Neural progenitor cell (in vitro differentiated cells): Measurements from ENCODE around the gene CD74. TPM values are rescaled to one million over a fixed set of nuclear protein-coding genes. Genes with fewer than 3 reads are reported as not detected.

Experiments used
- DNase-seq: peaks from one replicate; pipeline ENCODE4 v3.0.0-alpha.2; 2016; ENCODE audit warnings: low spot score
- H2AFZ ChIP-seq: fragments of 200-600 bp; sonication (generic); replicated peaks from 2 replicates; pipeline ENCODE4 v1.6.1; 2016; ENCODE audit warnings: antibody characterized with exemption
- H3F3A ChIP-seq: fragments of 200-600 bp; sonication (generic); 2 replicates; pipeline ENCODE4 v1.6.1; 2016; ENCODE audit warnings: antibody characterized with exemption, low read depth
- H3K27ac ChIP-seq: fragments of 200-600 bp; sonication (generic); 2 replicates; pipeline ENCODE4 v1.5.1; 2016; ENCODE audit warnings: mild to moderate bottlenecking
- H3K27me3 ChIP-seq: fragments of 200-600 bp; sonication (generic); 2 replicates; pipeline ENCODE4 v1.6.1; 2016; ENCODE audit warnings: mild to moderate bottlenecking, moderate library complexity
- H3K36me3 ChIP-seq: fragments of 200-600 bp; sonication (generic); 2 replicates; pipeline ENCODE4 v1.5.1; 2016
- H3K4me1 ChIP-seq: fragments of 200-600 bp; sonication (generic); 2 replicates; pipeline ENCODE4 v1.6.1; 2016; ENCODE audit warnings: mixed run types
- H3K4me2 ChIP-seq: fragments of 200-600 bp; sonication (generic); 2 replicates; pipeline ENCODE4 v1.6.1; 2016
- H3K4me3 ChIP-seq: fragments of 200-600 bp; sonication (generic); 2 replicates; pipeline ENCODE4 v1.5.1; 2016
- H3K79me2 ChIP-seq: fragments of 200-600 bp; sonication (generic); 2 replicates; pipeline ENCODE4 v1.6.1; 2016; ENCODE audit warnings: low read depth
- H3K9ac ChIP-seq: fragments of 200-600 bp; sonication (generic); 2 replicates; pipeline ENCODE4 v1.6.1; 2016
- H3K9me3 ChIP-seq: fragments of 200-600 bp; sonication (generic); 2 replicates; pipeline ENCODE4 v1.5.1; 2016; ENCODE audit warnings: low read depth
- H4K20me1 ChIP-seq: fragments of 200-600 bp; sonication (generic); 2 replicates; pipeline ENCODE4 v1.6.1; 2016; ENCODE audit warnings: low read depth
- H3K27ac Mint-ChIP-seq: 3 replicates; pipeline ENCODE4 v1.8.0; 2021; ENCODE audit warnings: mixed read lengths
- H3K27me3 Mint-ChIP-seq: 2 replicates; pipeline ENCODE4 v1.8.0; 2022; ENCODE audit warnings: low read depth, mild to moderate bottlenecking, inconsistent platforms, moderate library complexity, mixed read lengths; ENCODE audit not compliant: insufficient read depth
- H3K36me3 Mint-ChIP-seq: 3 replicates; pipeline ENCODE4 v1.8.0; 2021; ENCODE audit warnings: mixed read lengths
- H3K4me1 Mint-ChIP-seq: 3 replicates; pipeline ENCODE4 v1.8.0; 2021; ENCODE audit warnings: mixed read lengths
- H3K4me3 Mint-ChIP-seq: 3 replicates; pipeline ENCODE4 v1.8.0; 2021; ENCODE audit warnings: mild to moderate bottlenecking, moderate library complexity, mixed read lengths
- H3K9me3 Mint-ChIP-seq: 3 replicates; pipeline ENCODE4 v1.8.0; 2020; ENCODE audit warnings: mixed read lengths
- CTCF ChIP-seq: fragments of 200-600 bp; sonication (generic); IDR thresholded peaks from 2 replicates; pipeline ENCODE4 v1.5.1; 2017; ENCODE audit warnings: antibody characterized with exemption, mild to moderate bottlenecking
- EZH2 ChIP-seq: fragments of 200-600 bp; sonication (generic); IDR thresholded peaks from 2 replicates; pipeline ENCODE4 v1.6.1; 2017; ENCODE audit warnings: antibody characterized with exemption, mild to moderate bottlenecking, moderate library complexity
- EZH2phosphoT487 ChIP-seq: fragments of 200-600 bp; sonication (generic); IDR thresholded peaks from 2 replicates; pipeline ENCODE4 v1.6.1; 2017; ENCODE audit warnings: antibody characterized with exemption
- total RNA-seq: library from RNA; depleted of rRNA; stranded (reverse); fragments of >200 nt; gene quantifications from 2 replicates; pipeline ENCODE4 v1.2.3, GENCODE V29; 2015; ENCODE audit warnings: low replicate concordance

The CD74 gene
- total RNA-seq, 1 donor from 2014 or later: 9.8 TPM

DNA sequence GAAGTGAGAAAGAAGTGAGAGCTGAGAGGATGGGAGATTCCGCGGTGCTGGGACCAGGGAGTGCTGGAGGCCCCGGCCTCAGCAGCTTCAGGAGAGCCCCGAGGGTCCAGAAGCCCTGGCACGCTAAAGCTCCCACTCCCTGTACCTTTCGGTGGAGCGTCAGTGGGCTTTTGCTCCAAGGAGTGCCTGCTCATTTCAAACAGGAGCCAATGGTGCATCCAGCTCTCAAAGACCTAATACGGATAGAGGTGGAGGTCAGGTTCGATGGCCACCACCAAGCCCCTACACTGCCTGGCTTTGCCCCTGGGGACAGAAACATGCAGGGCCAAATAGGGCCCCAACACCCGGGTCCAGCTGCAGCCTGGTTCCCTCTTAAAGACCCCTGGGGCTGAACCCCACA, 8.2 kb downstream of the CD74 start:
- H3K36me3 Mint-ChIP-seq: peaks cover 17% of the 10 kb centered on the region
- no peak overlapping the region for H3K4me2 ChIP-seq
- TF ChIP-seq EZH2 (no peak), EZH2phosphoT487 (no peak), CTCF (no peak)
- no peaks in the 10 kb centered on the region for H3K9me3 Mint-ChIP-seq
- H3K79me2 ChIP-seq: no peaks in the 10 kb centered on the region
- no peak overlapping the region for H2AFZ ChIP-seq
- no peak overlapping the region for H3K27ac ChIP-seq
- H3F3A ChIP-seq: no peaks in the 10 kb centered on the region
- no peaks in the 10 kb centered on the region for H3K27me3 ChIP-seq
- no peak overlapping the region for H3K4me3 ChIP-seq
- no peaks in the 10 kb centered on the region for H3K4me1 ChIP-seq
- no peak overlapping the region for H3K27ac Mint-ChIP-seq
- peaks cover 9% of the 10 kb centered on the region for H3K4me1 Mint-ChIP-seq
- no peak overlapping the region for H3K9ac ChIP-seq
- DNase-seq: no peak
- no peaks in the 10 kb centered on the region for H3K36me3 ChIP-seq
- H3K27me3 Mint-ChIP-seq: peaks cover 9% of the 10 kb centered on the region
- H3K9me3 ChIP-seq: no peaks in the 10 kb centered on the region
- H4K20me1 ChIP-seq: no peaks in the 10 kb centered on the region
- H3K4me3 Mint-ChIP-seq: no peak overlapping the region

- no peak for TF ChIP-seq CTCF
- no peak for TF ChIP-seq EZH2
- TF ChIP-seq EZH2phosphoT487: no peak
- Histone ChIP-seq H3K9ac (no peak overlapping the region), H3F3A (no peaks in the 10 kb centered on the region), H3K27ac (no peak overlapping the region), H3K27me3 (no peaks in the 10 kb centered on the region), H4K20me1 (no peaks in the 10 kb centered on the region), H2AFZ (no peak overlapping the region), H3K4me3 (no peak overlapping the region), H3K4me2 (no peak overlapping the region), H3K4me1 (no peaks in the 10 kb centered on the region), H3K79me2 (no peaks in the 10 kb centered on the region), H3K36me3 (no peaks in the 10 kb centered on the region), H3K9me3 (no peaks in the 10 kb centered on the region)
- Mint-ChIP-seq H3K4me3 (no peak overlapping the region), H3K27ac (no peak overlapping the region), H3K36me3 (peaks cover 17% of the 10 kb centered on the region), H3K4me1 (peaks cover 9% of the 10 kb centered on the region), H3K27me3 (peaks cover 9% of the 10 kb centered on the region), H3K9me3 (no peaks in the 10 kb centered on the region)
- DNase-seq: no peak
Measured at GRCh38 chr5:150404121-150404520, 8.6 kb downstream of the CD74 start.

DNA sequence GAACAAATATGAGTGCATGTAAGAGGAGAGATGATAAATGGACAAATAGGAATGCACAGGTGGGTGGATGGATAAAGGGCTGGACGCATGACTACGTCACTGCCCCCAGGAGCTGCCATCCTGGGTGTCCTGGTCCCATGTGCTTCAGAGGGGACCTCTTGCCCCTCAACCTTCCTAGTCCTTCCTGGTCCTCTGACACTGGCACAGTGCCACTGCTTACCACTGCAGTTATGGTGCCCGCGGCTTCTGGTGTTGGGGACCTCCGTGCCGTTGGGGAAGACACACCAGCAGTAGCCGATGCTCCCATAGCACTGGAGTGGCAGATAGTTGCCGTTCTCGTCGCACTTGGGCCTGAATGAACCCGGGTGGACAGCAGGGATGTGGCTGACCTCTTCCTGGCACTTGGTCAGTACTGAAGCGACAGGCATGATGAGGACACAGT, 9.8 kb downstream of the CD74 start:
- Histone ChIP-seq H3K4me2 (no peak overlapping the region), H3K36me3 (no peaks in the 10 kb centered on the region), H3K27me3 (no peaks in the 10 kb centered on the region), H3K4me3 (no peak overlapping the region), H3K9ac (no peak overlapping the region), H3K79me2 (no peaks in the 10 kb centered on the region), H3K4me1 (no peaks in the 10 kb centered on the region), H3K9me3 (no peaks in the 10 kb centered on the region), H4K20me1 (no peaks in the 10 kb centered on the region), H3K27ac (no peak overlapping the region), H2AFZ (no peak overlapping the region), H3F3A (no peaks in the 10 kb centered on the region)
- peaks cover 17% of the 10 kb centered on the region for H3K36me3 Mint-ChIP-seq
- peaks cover 9% of the 10 kb centered on the region for H3K27me3 Mint-ChIP-seq
- TF ChIP-seq EZH2: no peak
- TF ChIP-seq EZH2phosphoT487: no peak
- no peak for TF ChIP-seq CTCF
- DNase-seq: no peak
- H3K4me3 Mint-ChIP-seq: no peak overlapping the region
- peaks cover 9% of the 10 kb centered on the region for H3K4me1 Mint-ChIP-seq
- no peak overlapping the region for H3K27ac Mint-ChIP-seq
- no peaks in the 10 kb centered on the region for H3K9me3 Mint-ChIP-seq
